ENCODE results near the gene ITGB7. TPM values are rescaled to one million over a fixed set of nuclear protein-coding genes. Genes with fewer than 3 reads are reported as not detected.

The ITGB7 gene
- total and polyA plus RNA-seq, 9 of the 15 experiments (the other 6 are each of a cell fraction or from before 2014, with no cell fraction given): 0.06 to 2.0 (median 0.67) TPM

GRCh38 chr12:53251477-53252348 lies 44.7 kb upstream of the ITGB7 start (continued):
- TF ChIP-seq ZNF740 (CRISPR knock-in tag; IDR thresholded peaks at IDR 0.05) (no peak), ZNF740 (tag; IDR thresholded peaks at IDR 0.05) (no peak), POU5F1 (IDR thresholded peaks at IDR 0.05; ENCODE audit: borderline replicate concordance, low read depth, low read length, partially characterized antibody) (no peak), LARP7 (IDR thresholded peaks at IDR 0.05) (no peak), ELF1 (tag; IDR thresholded peaks at IDR 0.05) (peak; percentile 96), MAFF (IDR thresholded peaks at IDR 0.05; ENCODE audit: low read length) (no peak), HOMEZ (CRISPR knock-in tag; IDR thresholded peaks at IDR 0.05) (no peak), SRF (CRISPR knock-in tag; IDR thresholded peaks at IDR 0.05) (no peak), E2F1 (CRISPR knock-in tag; IDR thresholded peaks at IDR 0.05) (no peak), ZNF408 (CRISPR knock-in tag; IDR thresholded peaks at IDR 0.05; ENCODE audit: low read depth) (no peak), ZNF57 (CRISPR knock-in tag; IDR thresholded peaks at IDR 0.05) (no peak), BRCA1 (IDR thresholded peaks at IDR 0.05) (no peak), BRCA1 (CRISPR knock-in tag; IDR thresholded peaks at IDR 0.05) (no peak), SETDB1 (IDR thresholded peaks at IDR 0.05; ENCODE audit: low read length) (no peak), ETS1 (conservative IDR thresholded peaks at IDR 0.05; ENCODE audit: control insufficient read depth, low read depth, low read length) (peak; percentile 92), ZNF41 (CRISPR knock-in tag; conservative IDR thresholded peaks at IDR 0.05) (no peak)
- TF ChIP-seq, protein P1, sequence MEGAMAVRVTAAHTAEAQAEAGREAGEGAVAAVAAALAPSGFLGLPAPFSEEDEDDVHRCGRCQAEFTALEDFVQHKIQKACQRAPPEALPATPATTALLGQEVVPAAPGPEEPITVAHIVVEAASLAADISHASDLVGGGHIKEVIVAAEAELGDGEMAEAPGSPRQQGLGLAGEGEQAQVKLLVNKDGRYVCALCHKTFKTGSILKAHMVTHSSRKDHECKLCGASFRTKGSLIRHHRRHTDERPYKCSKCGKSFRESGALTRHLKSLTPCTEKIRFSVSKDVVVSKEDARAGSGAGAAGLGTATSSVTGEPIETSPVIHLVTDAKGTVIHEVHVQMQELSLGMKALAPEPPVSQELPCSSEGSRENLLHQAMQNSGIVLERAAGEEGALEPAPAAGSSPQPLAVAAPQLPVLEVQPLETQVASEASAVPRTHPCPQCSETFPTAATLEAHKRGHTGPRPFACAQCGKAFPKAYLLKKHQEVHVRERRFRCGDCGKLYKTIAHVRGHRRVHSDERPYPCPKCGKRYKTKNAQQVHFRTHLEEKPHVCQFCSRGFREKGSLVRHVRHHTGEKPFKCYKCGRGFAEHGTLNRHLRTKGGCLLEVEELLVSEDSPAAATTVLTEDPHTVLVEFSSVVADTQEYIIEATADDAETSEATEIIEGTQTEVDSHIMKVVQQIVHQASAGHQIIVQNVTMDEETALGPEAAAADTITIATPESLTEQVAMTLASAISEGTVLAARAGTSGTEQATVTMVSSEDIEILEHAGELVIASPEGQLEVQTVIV (CRISPR knock-in tag; IDR thresholded peaks at IDR 0.05; ENCODE audit: borderline replicate concordance): no peak
- TF ChIP-seq, protein P2, sequence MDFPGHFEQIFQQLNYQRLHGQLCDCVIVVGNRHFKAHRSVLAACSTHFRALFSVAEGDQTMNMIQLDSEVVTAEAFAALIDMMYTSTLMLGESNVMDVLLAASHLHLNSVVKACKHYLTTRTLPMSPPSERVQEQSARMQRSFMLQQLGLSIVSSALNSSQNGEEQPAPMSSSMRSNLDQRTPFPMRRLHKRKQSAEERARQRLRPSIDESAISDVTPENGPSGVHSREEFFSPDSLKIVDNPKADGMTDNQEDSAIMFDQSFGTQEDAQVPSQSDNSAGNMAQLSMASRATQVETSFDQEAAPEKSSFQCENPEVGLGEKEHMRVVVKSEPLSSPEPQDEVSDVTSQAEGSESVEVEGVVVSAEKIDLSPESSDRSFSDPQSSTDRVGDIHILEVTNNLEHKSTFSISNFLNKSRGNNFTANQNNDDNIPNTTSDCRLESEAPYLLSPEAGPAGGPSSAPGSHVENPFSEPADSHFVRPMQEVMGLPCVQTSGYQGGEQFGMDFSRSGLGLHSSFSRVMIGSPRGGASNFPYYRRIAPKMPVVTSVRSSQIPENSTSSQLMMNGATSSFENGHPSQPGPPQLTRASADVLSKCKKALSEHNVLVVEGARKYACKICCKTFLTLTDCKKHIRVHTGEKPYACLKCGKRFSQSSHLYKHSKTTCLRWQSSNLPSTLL (IDR thresholded peaks at IDR 0.05): no peak
